ENCODE results near the gene KCNAB2.

The KCNAB2 gene

GRCh38 chr1:6011946-6012258 lies 33.8 kb upstream of the KCNAB2 start:
- no peak overlapping the region for H3K27ac ChIP-seq (ENCODE audit: low read length)

GRCh38 chr1:6012529-6013318 lies 33.0 kb upstream of the KCNAB2 start:
- H3K9ac ChIP-seq (ENCODE audit: low read length), result no peak overlapping the region
- no peak for TF ChIP-seq CTCF (IDR thresholded peaks at IDR 0.05; ENCODE audit: low read depth, low read length)
- no peak for TF ChIP-seq EZH2phosphoT487 (IDR thresholded peaks at IDR 0.05; ENCODE audit: low read depth)
- H3K4me1 ChIP-seq (ENCODE audit: low read length), result no peaks in the 10 kb centered on the region
- no peaks in the 10 kb centered on the region for H3K27me3 ChIP-seq (ENCODE audit: low read depth, low read length)
- H3K4me3 ChIP-seq (ENCODE audit: low read length), result no peak overlapping the region
- no peak overlapping the region for H3K4me2 ChIP-seq (ENCODE audit: low read length)
- H3K27ac ChIP-seq (ENCODE audit: low read length), result no peak overlapping the region
- H4K20me1 ChIP-seq (ENCODE audit: insufficient read depth, low read length), result no peaks in the 10 kb centered on the region
- no peaks in the 10 kb centered on the region for H3K9me3 ChIP-seq (ENCODE audit: insufficient read depth, low read length)
- no peaks in the 10 kb centered on the region for H3K36me3 ChIP-seq (replicated peaks; ENCODE audit: low read depth, low read length)
- H3K79me2 ChIP-seq (ENCODE audit: low read length), result no peaks in the 10 kb centered on the region
- H2AFZ ChIP-seq (ENCODE audit: low read depth, low read length), result no peak overlapping the region

More at GRCh38 chr1:6011946-6012258, 33.8 kb upstream of the KCNAB2 start:
- Histone ChIP-seq H3K4me2 (ENCODE audit: low read length) (no peak overlapping the region), H2AFZ (ENCODE audit: low read depth, low read length) (no peak overlapping the region), H3K4me3 (ENCODE audit: low read length) (no peak overlapping the region), H3K9me3 (ENCODE audit: insufficient read depth, low read length) (no peaks in the 10 kb centered on the region), H4K20me1 (ENCODE audit: insufficient read depth, low read length) (0 out of 2 replicates have a peak, but pooled peaks cover 2% of the 10 kb centered on the region), H3K36me3 (replicated peaks; ENCODE audit: low read depth, low read length) (no peaks in the 10 kb centered on the region), H3K79me2 (ENCODE audit: low read length) (no peaks in the 10 kb centered on the region), H3K4me1 (ENCODE audit: low read length) (no peaks in the 10 kb centered on the region), H3K9ac (ENCODE audit: low read length) (no peak overlapping the region), H3K27me3 (ENCODE audit: low read depth, low read length) (no peaks in the 10 kb centered on the region)
- no peak for TF ChIP-seq EZH2phosphoT487 (IDR thresholded peaks at IDR 0.05; ENCODE audit: low read depth)
- TF ChIP-seq CTCF (IDR thresholded peaks at IDR 0.05; ENCODE audit: low read depth, low read length), result no peak

- no peaks in the 10 kb centered on the region for H4K20me1 ChIP-seq (ENCODE audit: insufficient read depth, low read length)
- TF ChIP-seq EZH2phosphoT487 (IDR thresholded peaks at IDR 0.05; ENCODE audit: low read depth), result no peak
- H3K4me3 ChIP-seq (ENCODE audit: low read length), result no peak overlapping the region
Measured at GRCh38 chr1:6013491-6013890, 32.2 kb upstream of the KCNAB2 start.

GRCh38 chr1:6014130-6014999 lies 31.3 kb upstream of the KCNAB2 start:
- Histone ChIP-seq H3K4me2 (ENCODE audit: low read length) (no peak overlapping the region), H3K27me3 (ENCODE audit: low read depth, low read length) (no peaks in the 10 kb centered on the region), H2AFZ (ENCODE audit: low read depth, low read length) (no peak overlapping the region), H3K9ac (ENCODE audit: low read length) (no peak overlapping the region), H3K79me2 (ENCODE audit: low read length) (no peaks in the 10 kb centered on the region), H4K20me1 (ENCODE audit: insufficient read depth, low read length) (no peaks in the 10 kb centered on the region), H3K36me3 (replicated peaks; ENCODE audit: low read depth, low read length) (no peaks in the 10 kb centered on the region), H3K27ac (ENCODE audit: low read length) (no peak overlapping the region), H3K4me1 (ENCODE audit: low read length) (no peaks in the 10 kb centered on the region), H3K4me3 (ENCODE audit: low read length) (no peak overlapping the region), H3K9me3 (ENCODE audit: insufficient read depth, low read length) (no peaks in the 10 kb centered on the region)
- TF ChIP-seq CTCF (IDR thresholded peaks at IDR 0.05; ENCODE audit: low read depth, low read length) (no peak), EZH2phosphoT487 (IDR thresholded peaks at IDR 0.05; ENCODE audit: low read depth) (no peak)

More at GRCh38 chr1:6013491-6013890, 32.2 kb upstream of the KCNAB2 start:
- H3K4me2 ChIP-seq (ENCODE audit: low read length), result no peak overlapping the region
- H3K4me1 ChIP-seq (ENCODE audit: low read length), result no peaks in the 10 kb centered on the region
- H3K27me3 ChIP-seq (ENCODE audit: low read depth, low read length), result no peaks in the 10 kb centered on the region
- H3K79me2 ChIP-seq (ENCODE audit: low read length), result no peaks in the 10 kb centered on the region
- no peaks in the 10 kb centered on the region for H3K9me3 ChIP-seq (ENCODE audit: insufficient read depth, low read length)
- H3K27ac ChIP-seq (ENCODE audit: low read length), result no peak overlapping the region
- no peaks in the 10 kb centered on the region for H3K36me3 ChIP-seq (replicated peaks; ENCODE audit: low read depth, low read length)
- H3K9ac ChIP-seq (ENCODE audit: low read length), result no peak overlapping the region
- H2AFZ ChIP-seq (ENCODE audit: low read depth, low read length), result no peak overlapping the region

Measured in OCI-LY3 (cell line).